ENCODE measurements around the gene MED13L.

Gene MED13L

GRCh38 chr12:116026768-116027550 is 250.5 kb downstream of the MED13L start:
- Mint-ChIP-seq H3K4me1 (ENCODE audit: low read depth) (peaks cover 4% of the 10 kb centered on the region), H3K27ac (no peak overlapping the region), H3K27me3 (ENCODE audit: low read depth) (no peaks in the 10 kb centered on the region), H3K9me3 (peaks cover 12% of the 10 kb centered on the region), H3K36me3 (ENCODE audit: low read depth) (peaks cover 3% of the 10 kb centered on the region), H3K4me3 (no peak overlapping the region)
- DNase-seq (ENCODE audit: low spot score), result no peak

- Mint-ChIP-seq H3K9me3 (peaks cover 11% of the 10 kb centered on the region), H3K27me3 (ENCODE audit: low read depth) (no peaks in the 10 kb centered on the region), H3K4me1 (ENCODE audit: low read depth) (peaks cover 4% of the 10 kb centered on the region), H3K4me3 (no peak overlapping the region), H3K36me3 (ENCODE audit: low read depth) (peaks cover 3% of the 10 kb centered on the region), H3K27ac (no peak overlapping the region)
- DNase-seq (ENCODE audit: low spot score), result no peak
Measured at GRCh38 chr12:116026346-116026745, 251.1 kb downstream of the MED13L start.

- Mint-ChIP-seq H3K36me3 (ENCODE audit: low read depth) (peaks cover 4% of the 10 kb centered on the region), H3K9me3 (no peaks in the 10 kb centered on the region), H3K4me3 (no peak overlapping the region), H3K27me3 (ENCODE audit: low read depth) (no peaks in the 10 kb centered on the region), H3K27ac (no peak overlapping the region), H3K4me1 (ENCODE audit: low read depth) (peaks cover 4% of the 10 kb centered on the region)
- DNase-seq (ENCODE audit: low spot score), result no peak
Measured at GRCh38 chr12:116024769-116025168, 252.7 kb downstream of the MED13L start.

GRCh38 chr12:116019415-116019814 is 258.1 kb downstream of the MED13L start:
- Mint-ChIP-seq H3K36me3 (ENCODE audit: low read depth) (peaks cover 24% of the 10 kb centered on the region), H3K4me1 (ENCODE audit: low read depth) (peaks cover 6% of the 10 kb centered on the region)

GRCh38 chr12:116018282-116018681 is 259.2 kb downstream of the MED13L start:
- H3K27ac Mint-ChIP-seq, result no peak overlapping the region
- H3K4me3 Mint-ChIP-seq, result no peak overlapping the region
- peaks cover 7% of the 10 kb centered on the region for H3K4me1 Mint-ChIP-seq (ENCODE audit: low read depth)
- H3K27me3 Mint-ChIP-seq (ENCODE audit: low read depth), result no peaks in the 10 kb centered on the region
- no peak for DNase-seq (ENCODE audit: low spot score)
- H3K36me3 Mint-ChIP-seq (ENCODE audit: low read depth), result peaks cover 31% of the 10 kb centered on the region
- no peaks in the 10 kb centered on the region for H3K9me3 Mint-ChIP-seq

More at GRCh38 chr12:116019415-116019814, 258.1 kb downstream of the MED13L start:
- Mint-ChIP-seq H3K4me3 (no peak overlapping the region), H3K27ac (no peak overlapping the region), H3K9me3 (no peaks in the 10 kb centered on the region), H3K27me3 (ENCODE audit: low read depth) (no peaks in the 10 kb centered on the region)
- no peak for DNase-seq (ENCODE audit: low spot score)

GRCh38 chr12:116015525-116015924 is 262.0 kb downstream of the MED13L start:
- no peak overlapping the region for H3K4me3 Mint-ChIP-seq
- peaks cover 7% of the 10 kb centered on the region for H3K4me1 Mint-ChIP-seq (ENCODE audit: low read depth)
- H3K36me3 Mint-ChIP-seq (ENCODE audit: low read depth), result peaks cover 37% of the 10 kb centered on the region
- H3K9me3 Mint-ChIP-seq, result no peaks in the 10 kb centered on the region
- no peaks in the 10 kb centered on the region for H3K27me3 Mint-ChIP-seq (ENCODE audit: low read depth)
- DNase-seq (ENCODE audit: low spot score), result no peak
- no peak overlapping the region for H3K27ac Mint-ChIP-seq

GRCh38 chr12:116012757-116013156 is 264.7 kb downstream of the MED13L start:
- DNase-seq (ENCODE audit: low spot score), result no peak
- Mint-ChIP-seq H3K9me3 (no peaks in the 10 kb centered on the region), H3K27ac (no peak overlapping the region), H3K4me3 (no peak overlapping the region), H3K4me1 (ENCODE audit: low read depth) (peaks cover 7% of the 10 kb centered on the region), H3K27me3 (ENCODE audit: low read depth) (no peaks in the 10 kb centered on the region), H3K36me3 (ENCODE audit: low read depth) (peaks cover 37% of the 10 kb centered on the region)

- Mint-ChIP-seq H3K9me3 (no peaks in the 10 kb centered on the region), H3K4me1 (ENCODE audit: low read depth) (peaks cover 5% of the 10 kb centered on the region), H3K36me3 (ENCODE audit: low read depth) (peaks cover 38% of the 10 kb centered on the region), H3K27ac (no peak overlapping the region), H3K4me3 (no peak overlapping the region), H3K27me3 (ENCODE audit: low read depth) (no peaks in the 10 kb centered on the region)
- no peak for DNase-seq (ENCODE audit: low spot score)
Measured at GRCh38 chr12:116011217-116011616, 266.3 kb downstream of the MED13L start.

GRCh38 chr12:116010467-116010866 is 267.0 kb downstream of the MED13L start:
- peaks cover 42% of the 10 kb centered on the region for H3K36me3 Mint-ChIP-seq (ENCODE audit: low read depth)
- H3K27ac Mint-ChIP-seq, result no peak overlapping the region
- H3K9me3 Mint-ChIP-seq, result no peaks in the 10 kb centered on the region
- no peak overlapping the region for H3K4me3 Mint-ChIP-seq
- H3K4me1 Mint-ChIP-seq (ENCODE audit: low read depth), result peaks cover 5% of the 10 kb centered on the region
- no peaks in the 10 kb centered on the region for H3K27me3 Mint-ChIP-seq (ENCODE audit: low read depth)
- DNase-seq (ENCODE audit: low spot score), result no peak

- H3K4me1 Mint-ChIP-seq (ENCODE audit: low read depth), result peaks cover 3% of the 10 kb centered on the region
- peaks cover 38% of the 10 kb centered on the region for H3K36me3 Mint-ChIP-seq (ENCODE audit: low read depth)
- H3K4me3 Mint-ChIP-seq, result no peak overlapping the region
- no peaks in the 10 kb centered on the region for H3K27me3 Mint-ChIP-seq (ENCODE audit: low read depth)
- no peak overlapping the region for H3K27ac Mint-ChIP-seq
- no peak for DNase-seq (ENCODE audit: low spot score)
- no peaks in the 10 kb centered on the region for H3K9me3 Mint-ChIP-seq
Measured at GRCh38 chr12:116009805-116010204, 267.7 kb downstream of the MED13L start.

- no peak overlapping the region for H3K4me3 Mint-ChIP-seq
- no peaks in the 10 kb centered on the region for H3K9me3 Mint-ChIP-seq
- DNase-seq (ENCODE audit: low spot score), result no peak
- H3K4me1 Mint-ChIP-seq (ENCODE audit: low read depth), result no peaks in the 10 kb centered on the region
- H3K27me3 Mint-ChIP-seq (ENCODE audit: low read depth), result no peaks in the 10 kb centered on the region
- H3K36me3 Mint-ChIP-seq (ENCODE audit: low read depth), result peaks cover 43% of the 10 kb centered on the region
- H3K27ac Mint-ChIP-seq, result no peak overlapping the region
Measured at GRCh38 chr12:116006141-116006540, 271.4 kb downstream of the MED13L start.

- no peak for DNase-seq (ENCODE audit: low spot score)
- Mint-ChIP-seq H3K36me3 (ENCODE audit: low read depth) (peaks cover 36% of the 10 kb centered on the region), H3K27me3 (ENCODE audit: low read depth) (no peaks in the 10 kb centered on the region), H3K4me3 (no peak overlapping the region), H3K27ac (no peak overlapping the region), H3K9me3 (no peaks in the 10 kb centered on the region), H3K4me1 (ENCODE audit: low read depth) (peaks cover 1% of the 10 kb centered on the region)
Measured at GRCh38 chr12:116002890-116003536, 274.5 kb downstream of the MED13L start.

- H3K36me3 Mint-ChIP-seq (ENCODE audit: low read depth), result peaks cover 33% of the 10 kb centered on the region
- H3K9me3 Mint-ChIP-seq, result no peaks in the 10 kb centered on the region
- no peak overlapping the region for H3K27ac Mint-ChIP-seq
Measured at GRCh38 chr12:116000252-116000651, 277.2 kb downstream of the MED13L start.

GRCh38 chr12:115999582-115999981 is 277.9 kb downstream of the MED13L start:
- H3K4me1 Mint-ChIP-seq (ENCODE audit: low read depth), result peaks cover 1% of the 10 kb centered on the region
- no peaks in the 10 kb centered on the region for H3K9me3 Mint-ChIP-seq
- no peaks in the 10 kb centered on the region for H3K27me3 Mint-ChIP-seq (ENCODE audit: low read depth)
- H3K36me3 Mint-ChIP-seq (ENCODE audit: low read depth), result peaks cover 33% of the 10 kb centered on the region
- H3K27ac Mint-ChIP-seq, result no peak overlapping the region
- DNase-seq (ENCODE audit: low spot score), result no peak
- H3K4me3 Mint-ChIP-seq, result no peak overlapping the region

More at GRCh38 chr12:116000252-116000651, 277.2 kb downstream of the MED13L start:
- DNase-seq (ENCODE audit: low spot score), result no peak
- Mint-ChIP-seq H3K4me3 (no peak overlapping the region), H3K27me3 (ENCODE audit: low read depth) (no peaks in the 10 kb centered on the region), H3K4me1 (ENCODE audit: low read depth) (peaks cover 1% of the 10 kb centered on the region)
